Fibroblast of skin of scalp (primary cell): Measurements from ENCODE around the gene CELA1. TPM values are rescaled to one million over a fixed set of nuclear protein-coding genes. Genes with fewer than 3 reads are reported as not detected.

Experiments
- DNase-seq: peaks from one replicate; pipeline ENCODE4 v3.0.0-alpha.2; 2013
- polyA plus RNA-seq, 2 experiments: library from polyadenylated mRNA; unstranded; fragments of 120-200 nt; gene quantifications; one replicate each; pipeline ENCODE4 v1.2.1, GENCODE V29; 2013; ENCODE audit not compliant: insufficient read length in 2 of 2

Gene CELA1
- not detected for polyA plus RNA-seq (2013, experiment 1 of 2; ENCODE audit: insufficient read length)
- not detected for polyA plus RNA-seq (2013, experiment 2 of 2; ENCODE audit: insufficient read length)

GRCh38 chr12:51346581-51346980, at the start of gene CELA1:
Gene CELA1, minus strand, starts transcription at chr12:51346679. Its CDS starts 41 bp downstream, at chr12:51346638.
- DNase-seq, result no peak

GRCh38 chr12:51395283-51396230, 49.1 kb upstream of the CELA1 start:
- no peak for DNase-seq

- peak; percentile 88 for DNase-seq
Observed at GRCh38 chr12:51393676-51394545, 47.4 kb upstream of the CELA1 start.

DNA sequence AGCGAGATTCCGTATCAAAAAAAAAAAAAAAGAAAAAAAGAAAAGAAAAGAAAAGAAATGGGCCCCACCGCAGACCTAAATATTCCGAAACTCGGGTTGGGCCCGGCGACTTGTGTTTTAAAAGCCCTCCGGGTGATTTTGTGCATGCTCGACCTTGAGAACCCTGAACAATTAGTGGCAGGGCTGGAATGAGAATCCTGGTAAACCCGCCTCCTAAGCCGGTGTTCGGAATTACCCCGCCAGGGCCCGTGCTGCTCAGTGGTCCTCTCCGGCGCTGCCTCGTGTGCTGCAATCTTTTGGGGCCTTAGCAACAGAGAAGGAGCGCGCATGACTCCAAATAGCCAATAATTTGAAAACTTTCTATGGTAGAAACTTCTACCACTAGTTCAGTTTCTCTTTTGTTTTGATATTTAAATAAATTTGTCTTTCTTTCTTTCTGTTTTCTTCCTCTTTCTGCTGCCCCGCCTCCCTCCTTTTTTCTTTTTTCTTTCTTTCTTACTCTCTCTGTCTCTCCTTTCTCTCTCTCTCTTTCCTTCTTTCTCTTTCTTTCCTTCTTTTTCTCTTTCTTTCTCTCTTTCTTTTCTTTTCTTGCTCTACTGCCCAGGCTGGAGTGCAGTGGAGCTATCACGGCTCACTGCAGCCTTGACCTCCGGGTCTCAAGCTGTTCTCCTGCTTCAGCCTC, 46.2 kb upstream of the CELA1 start:
- DNase-seq, result peak; percentile 29

DNA sequence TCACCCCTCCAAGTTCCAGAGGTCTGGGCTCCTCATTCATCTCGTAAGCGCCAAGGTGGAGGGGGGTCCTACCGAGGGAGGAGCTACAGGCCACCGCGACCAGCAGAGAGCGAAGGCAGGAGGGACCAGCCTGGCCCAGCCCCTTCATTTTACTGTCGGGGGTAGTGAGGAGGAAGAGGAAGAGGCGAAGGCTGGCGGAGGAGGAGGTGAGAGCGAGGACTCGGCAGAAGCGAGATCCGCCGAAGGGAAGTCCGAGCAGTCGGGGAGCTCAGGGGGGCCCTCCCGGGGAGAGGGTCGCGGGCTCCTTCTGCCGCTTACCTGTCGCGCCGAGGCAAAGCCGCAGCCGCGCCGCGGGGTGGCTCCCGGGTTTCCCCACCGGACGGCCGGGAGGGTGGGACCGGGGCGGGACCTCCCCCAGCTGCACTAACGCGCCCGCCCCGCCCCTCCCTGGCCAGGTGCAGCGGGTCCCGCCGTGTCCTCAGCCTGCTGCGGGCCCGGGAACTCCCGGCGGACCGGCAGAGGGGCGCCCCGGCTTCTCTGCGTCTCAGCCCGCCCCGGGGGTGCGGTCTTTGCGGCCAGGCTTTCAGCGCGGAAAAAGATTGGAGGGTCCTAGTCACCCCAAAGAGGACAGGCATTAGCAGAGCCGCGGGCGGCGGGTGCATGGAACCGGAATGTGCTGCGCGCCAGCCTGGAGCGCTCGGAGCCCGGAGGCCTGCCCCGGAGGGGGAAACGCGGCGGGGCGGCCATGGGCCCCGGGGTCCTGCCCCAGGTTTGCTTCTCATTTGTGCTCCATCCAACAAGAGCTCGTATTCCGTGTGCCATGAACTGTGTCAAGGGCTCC, 45.0 kb upstream of the CELA1 start, which contains the start of gene GALNT6:
GALNT6 (minus strand) TSS at position 124 of the 841 bp plus-strand sequence. CDS start 11,625 bp downstream, outside the sequence.
- DNase-seq, result no peak

DNA sequence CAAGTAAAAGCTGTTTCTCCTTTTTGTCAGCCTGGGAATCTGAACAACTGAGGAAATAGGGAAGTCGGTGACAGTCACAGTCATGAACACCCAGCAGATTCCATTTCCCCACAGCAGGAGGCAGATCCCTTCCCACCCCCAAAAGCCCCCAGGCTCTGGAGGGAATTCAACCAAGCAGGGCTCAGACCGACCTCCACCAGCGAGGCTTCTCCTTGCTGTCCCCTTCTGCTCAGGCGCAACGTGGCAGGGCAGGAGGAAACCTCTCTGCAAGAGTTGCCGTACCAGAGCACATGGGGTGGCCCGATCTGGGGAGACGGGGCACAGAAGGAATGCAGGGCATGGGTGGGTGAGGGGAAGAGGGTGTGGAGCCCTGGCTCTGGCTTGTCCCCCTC, 44.4 kb upstream of the CELA1 start:
- peak; percentile 38 for DNase-seq

- DNase-seq, result no peak
Observed at GRCh38 chr12:51390457-51390856, 44.0 kb upstream of the CELA1 start.

GRCh38 chr12:51389302-51389999, 43.0 kb upstream of the CELA1 start:
- no peak for DNase-seq

GRCh38 chr12:51388846-51389245, 42.4 kb upstream of the CELA1 start:
- DNase-seq, result no peak

- peak; percentile 53 for DNase-seq
Observed at GRCh38 chr12:51388069-51388799, 41.8 kb upstream of the CELA1 start.

- no peak for DNase-seq
Observed at GRCh38 chr12:51386351-51386750, 39.9 kb upstream of the CELA1 start.

DNA sequence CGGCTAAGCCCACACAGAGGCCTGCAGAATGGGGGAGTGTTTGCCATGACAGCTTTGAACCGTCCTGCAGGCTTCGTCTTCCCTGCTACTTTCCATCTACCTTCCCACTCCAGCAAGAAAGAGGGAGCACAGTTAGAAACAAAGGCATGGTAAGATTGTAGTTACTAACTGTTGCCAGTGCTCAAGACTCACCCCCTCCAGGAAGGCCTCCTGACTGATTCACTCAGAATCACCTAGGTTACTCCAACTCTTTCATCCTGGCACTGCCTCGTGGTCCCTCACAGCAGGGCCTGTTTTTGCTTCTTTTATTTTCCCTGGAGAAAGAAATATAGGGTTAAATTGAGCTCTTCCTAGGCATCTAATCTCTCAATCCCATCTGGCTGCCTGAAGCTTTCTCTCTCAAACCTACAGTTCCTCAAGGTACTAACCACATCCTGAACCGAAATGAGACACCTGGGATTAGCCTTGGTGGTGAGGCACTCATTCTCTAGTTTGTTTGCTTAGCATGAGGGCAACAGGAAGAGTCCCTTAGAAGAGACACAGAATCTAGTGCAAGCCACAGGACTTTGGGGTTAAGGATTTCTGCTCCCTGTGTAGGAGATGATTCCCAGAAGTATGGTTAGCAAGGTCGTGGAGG, 36.9 kb upstream of the CELA1 start:
- DNase-seq, result no peak

DNA sequence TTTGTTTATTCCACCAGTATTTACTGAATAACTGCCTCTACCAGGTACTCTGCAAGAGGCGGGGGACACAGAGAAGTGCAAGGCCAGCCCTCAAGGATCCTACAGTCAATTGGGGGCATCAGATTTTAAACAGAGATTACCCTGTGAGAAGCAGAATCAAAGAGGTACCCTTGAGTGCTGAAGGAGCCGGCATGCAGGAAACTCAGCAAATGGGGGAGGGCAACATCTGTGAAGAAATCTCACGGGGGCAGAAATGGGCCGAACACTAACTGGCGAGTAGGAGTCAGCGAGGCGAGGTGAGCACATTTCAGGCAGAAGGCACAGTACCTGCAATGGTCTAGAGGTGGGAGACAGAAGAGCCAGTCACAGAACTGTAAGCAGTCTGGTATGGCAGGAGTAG, 35.7 kb upstream of the CELA1 start:
- no peak for DNase-seq

DNA sequence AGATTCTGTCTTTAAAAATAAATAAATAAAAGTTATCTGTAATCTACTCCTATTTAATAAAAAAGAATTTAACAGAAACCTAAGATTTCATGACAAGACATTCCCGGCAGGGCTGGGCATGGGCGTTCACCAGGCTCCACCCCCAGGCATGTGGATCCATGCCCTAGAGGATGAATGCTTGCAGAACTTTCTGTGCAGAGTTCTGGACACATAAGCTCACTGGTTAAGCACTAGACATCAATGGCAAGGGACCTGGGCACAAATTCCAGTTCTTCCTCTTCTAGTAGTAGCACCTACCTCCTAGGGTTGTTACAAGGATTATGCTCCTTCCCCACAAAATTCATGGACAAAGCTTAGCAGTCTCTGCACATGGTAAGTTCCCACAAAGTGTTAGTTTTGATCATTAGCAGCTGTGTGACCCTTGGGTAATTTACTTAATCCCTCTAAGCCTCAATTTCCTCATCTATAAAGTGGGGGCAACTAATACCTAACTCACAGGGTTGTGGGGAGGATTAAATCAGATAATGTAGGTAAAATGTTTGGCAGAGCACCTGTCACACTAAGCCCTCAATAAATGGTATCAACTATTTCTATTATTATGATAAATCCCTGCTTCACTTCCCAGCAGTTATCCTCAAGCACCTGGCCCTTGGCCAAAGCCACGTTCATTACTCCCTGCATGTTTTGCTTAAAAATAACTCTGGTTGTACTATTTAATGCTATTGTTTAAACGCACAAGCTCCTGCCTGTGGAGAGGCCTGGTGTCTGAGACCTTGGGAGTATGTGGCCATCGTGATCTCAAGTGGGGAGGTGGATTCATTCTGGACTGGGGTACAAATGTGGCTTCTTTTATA, 35.0 kb upstream of the CELA1 start:
- DNase-seq, result peak; percentile 43

DNA sequence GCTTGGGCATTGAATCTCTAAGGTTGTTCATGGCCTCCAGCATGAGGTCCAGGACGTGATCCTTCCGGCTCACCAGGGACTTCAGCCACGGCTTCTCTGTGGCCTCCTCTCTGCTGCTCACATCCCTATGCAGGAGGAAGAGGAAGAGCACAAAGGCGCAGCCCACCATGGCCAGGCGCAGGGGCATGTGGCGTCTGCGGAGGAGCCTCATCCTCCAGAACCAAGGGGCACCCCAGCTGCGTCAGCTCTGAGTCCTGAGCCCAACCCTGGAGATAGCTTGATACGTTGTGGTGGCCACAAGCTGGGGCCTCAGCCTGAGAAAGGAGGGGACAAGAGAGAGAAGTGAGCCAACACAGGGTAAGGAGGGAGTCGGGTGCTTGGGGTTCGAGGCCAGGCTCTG, 33.1 kb upstream of the CELA1 start:
- DNase-seq, result no peak

- DNase-seq, result no peak
Observed at GRCh38 chr12:51378749-51379148, 32.3 kb upstream of the CELA1 start.

DNA sequence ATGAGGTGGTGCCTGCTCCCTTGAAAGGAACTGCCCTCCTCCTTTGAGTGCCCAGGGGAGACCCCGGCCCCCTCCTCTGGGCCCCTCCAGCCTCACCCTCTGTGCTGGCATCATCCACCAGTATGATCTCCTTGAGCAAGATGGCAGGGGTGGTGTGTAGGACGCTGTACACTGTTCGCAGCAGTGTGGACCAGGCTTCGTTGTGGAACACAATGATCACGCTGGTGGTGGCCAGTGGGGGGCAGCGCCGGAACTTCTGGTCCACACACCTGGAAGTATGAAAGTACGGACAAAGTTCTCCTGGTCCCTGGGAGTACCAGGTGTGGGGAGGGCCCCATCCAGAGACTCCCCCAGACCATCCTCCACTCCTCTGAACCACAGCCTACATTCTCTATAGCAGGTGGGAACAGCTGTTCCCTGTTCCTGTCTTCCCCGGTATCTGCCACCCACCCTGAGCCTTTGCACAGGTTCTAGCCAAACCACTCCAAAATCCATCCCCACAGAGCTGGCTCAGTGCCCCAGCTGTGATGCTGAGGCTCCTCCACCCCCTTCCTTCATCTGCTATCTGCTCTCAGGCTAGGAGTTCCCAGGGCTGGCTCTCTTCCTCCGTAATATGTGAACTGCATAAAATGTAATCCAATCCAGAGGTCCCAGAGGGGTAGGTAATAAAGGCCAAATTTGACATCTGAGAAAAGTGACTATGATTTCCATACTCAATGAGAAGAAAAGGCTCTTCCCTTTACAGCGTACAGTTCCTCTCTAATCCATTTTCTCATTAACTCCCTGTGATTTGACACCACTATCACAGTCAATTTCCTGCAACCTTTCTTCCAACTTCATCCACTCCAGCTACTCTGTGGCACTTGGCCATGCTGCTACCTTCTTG, 30.9 kb upstream of the CELA1 start:
- DNase-seq, result no peak

DNA sequence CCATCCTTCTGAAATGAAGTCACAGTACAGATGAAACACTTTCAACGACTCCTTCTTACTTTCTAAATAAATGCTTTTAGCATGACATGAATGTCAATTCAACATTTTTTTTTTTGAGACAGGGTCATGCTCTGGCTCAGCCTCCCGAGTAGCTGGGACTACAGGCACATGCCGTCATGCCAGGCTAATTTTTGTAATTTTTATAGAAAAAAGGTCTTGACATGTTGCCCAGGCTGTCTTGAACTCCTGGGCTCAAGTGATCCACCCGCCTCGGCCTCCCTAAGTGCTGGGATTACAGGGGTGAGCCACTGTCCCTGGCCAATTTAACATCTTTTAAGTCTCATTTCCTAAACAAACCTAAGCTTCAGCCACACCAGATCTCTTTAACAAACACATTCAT, 28.4 kb upstream of the CELA1 start:
- DNase-seq, result no peak
